Activated gamma-delta T cell treated with anti-CD3 and anti-CD28 coated beads, Interleukin-2, amount 50 U/mL, for 16 hours (primary cell): Measurements from ENCODE around the gene SPATA25.
"Not testable (repeated sequence)": the region's sequence is repeated elsewhere in the genome, so short reads cannot be mapped to it uniquely, and the experiment has no call there.

Experiments
- DNase-seq: peaks from one replicate; pipeline ENCODE4 v3.0.0-alpha.2; 2020; ENCODE audit warnings: low read depth

Gene SPATA25

DNA sequence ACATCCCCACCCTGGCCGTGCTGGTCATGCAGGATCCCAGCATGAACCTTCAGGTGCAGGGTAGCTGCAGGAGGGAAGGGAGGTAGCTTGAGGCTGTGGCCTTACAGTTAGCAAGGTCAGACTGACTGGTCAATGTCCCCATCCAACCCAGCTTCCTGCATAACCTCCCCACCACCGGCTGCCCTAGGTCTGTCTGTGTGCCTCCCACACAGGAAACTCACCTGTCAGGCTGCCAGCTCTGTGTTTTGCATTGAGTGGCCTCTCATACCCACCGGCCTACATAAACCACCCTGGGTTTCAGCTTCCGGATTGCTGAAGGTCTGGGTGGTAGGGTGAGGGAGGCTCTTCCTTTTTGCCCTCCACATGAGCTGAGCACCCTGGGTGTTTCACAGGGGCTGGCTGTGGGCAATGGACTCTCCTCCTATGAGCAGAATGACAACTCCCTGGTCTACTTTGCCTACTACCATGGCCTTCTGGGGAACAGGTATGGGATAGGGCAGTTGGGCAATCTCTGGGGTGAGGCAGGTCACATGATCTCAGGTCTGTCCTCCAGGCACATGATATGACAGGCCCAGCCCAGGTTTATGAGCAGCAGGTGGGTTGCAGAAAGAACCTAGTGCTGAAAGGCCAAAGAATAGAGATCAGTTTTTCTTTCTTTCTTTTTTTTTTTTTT, 5.5 kb upstream of the SPATA25 start:
- no peak for DNase-seq

DNA sequence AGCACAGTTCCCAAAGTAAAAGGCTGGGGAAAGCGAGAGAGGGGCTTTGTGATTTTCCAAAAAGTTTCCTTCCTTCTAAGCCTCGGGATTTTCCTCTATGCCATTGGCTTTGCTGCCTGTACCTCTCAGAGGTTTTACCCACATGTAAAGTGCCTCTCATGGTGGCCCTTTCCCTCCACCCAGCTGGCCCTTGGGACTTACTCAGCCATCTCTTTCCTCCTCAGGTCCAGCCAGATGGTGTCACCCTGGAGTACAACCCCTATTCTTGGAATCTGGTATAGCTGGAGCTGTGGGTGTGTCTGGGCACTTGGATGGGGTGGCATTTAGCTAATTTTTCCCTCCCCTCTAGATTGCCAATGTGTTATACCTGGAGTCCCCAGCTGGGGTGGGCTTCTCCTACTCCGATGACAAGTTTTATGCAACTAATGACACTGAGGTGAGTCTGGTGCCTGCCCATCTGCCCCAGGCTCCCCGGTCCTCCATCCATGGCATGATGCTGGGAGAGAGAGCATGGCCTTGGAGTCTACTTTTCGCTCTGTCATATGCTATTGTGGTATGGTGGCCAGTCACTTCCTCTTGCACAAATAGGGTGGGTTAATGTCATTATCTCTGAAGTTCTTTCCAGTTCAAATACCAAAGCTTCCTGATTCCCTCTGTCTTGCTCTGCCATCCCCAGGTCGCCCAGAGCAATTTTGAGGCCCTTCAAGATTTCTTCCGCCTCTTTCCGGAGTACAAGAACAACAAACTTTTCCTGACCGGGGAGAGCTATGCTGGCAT, 4.8 kb upstream of the SPATA25 start:
- no peak for DNase-seq

DNA sequence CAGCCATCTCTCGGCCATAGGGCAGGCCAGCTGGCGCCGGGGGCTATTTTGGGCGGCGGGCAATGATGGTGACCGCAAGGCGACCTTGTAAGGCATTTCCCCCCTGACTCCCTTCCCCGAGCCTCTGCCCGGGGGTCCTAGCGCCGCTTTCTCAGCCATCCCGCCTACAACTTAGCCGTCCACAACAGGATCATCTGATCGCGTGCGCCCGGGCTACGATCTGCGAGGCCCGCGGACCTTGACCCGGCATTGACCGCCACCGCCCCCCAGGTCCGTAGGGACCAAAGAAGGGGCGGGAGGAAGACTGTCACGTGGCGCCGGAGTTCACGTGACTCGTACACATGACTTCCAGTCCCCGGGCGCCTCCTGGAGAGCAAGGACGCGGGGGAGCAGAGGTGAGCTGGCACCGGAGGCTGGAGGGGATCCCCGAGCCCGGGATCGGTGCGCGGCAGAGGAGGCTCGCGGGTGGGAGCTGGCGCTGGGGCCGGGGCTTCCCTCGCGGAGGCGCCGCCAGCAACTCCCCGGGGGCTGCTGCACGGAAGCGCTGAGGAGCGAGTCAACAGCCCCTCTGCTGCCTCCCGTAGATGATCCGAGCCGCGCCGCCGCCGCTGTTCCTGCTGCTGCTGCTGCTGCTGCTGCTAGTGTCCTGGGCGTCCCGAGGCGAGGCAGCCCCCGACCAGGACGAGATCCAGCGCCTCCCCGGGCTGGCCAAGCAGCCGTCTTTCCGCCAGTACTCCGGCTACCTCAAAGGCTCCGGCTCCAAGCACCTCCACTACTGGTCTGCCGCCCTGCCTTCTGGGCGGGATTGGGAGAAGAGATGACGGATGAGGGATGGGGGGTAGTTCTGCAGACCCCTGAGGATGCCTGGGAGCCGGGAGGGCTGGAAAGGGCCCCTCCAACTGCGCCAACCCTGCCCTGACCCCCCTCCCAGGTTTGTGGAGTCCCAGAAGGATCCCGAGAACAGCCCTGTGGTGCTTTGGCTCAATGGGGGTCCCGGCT, 3.9 kb upstream of the SPATA25 start, which contains the start of the genes CTSA and NEURL2:
Gene CTSA, plus strand, starts transcription at position 351 of the 999 bp plus-strand sequence. Its CDS starts 234 bp downstream, at position 585.
Gene NEURL2, minus strand, starts transcription at position 224 of the 999 bp plus-strand sequence. Its CDS starts 217 bp downstream, at position 7.
- DNase-seq = peak; percentile 73

DNA sequence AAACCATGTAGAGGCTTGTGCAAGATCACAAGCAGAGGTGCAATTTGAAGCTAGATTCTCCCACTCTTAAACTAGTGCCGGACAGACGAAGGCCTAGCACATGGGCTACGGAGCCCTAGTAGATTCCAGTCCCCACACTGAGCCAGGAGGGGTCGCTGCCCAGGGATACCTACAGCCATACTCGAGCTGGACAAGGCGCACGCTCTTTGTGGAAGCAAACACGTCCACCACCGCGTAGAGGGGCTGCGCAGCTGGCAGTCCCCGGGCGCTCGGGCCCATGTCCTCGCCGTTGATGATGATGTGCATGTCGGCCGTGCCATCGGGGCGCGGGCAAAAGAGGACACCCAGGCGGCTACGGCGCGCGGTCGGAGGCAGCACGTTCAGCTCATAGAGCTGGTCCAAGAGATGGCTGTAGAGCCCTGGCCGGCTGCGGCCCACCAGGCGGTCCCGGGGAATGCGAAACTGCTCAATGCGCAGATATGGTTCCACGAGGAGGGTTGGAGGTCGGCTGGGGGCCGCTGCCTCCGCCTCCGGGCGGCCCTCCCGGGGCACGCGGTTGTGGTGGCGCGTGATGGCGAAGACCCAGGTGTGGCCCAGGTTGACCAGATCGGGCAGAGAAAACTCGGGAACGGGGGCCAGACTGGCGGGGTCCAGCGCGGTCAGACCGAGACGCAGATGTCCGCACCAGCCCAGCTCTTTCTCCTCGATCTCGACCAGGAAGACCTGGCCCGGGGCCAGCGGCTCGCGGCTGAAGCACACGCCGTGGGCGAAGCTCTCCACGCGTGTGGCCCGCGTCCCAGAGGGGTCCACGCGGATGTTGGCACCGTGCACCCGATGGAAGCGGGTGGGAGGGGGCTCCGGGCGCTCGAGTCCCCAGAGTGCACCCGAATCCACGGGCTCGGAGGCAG, 2.9 kb upstream of the SPATA25 start:
- no peak for DNase-seq

DNA sequence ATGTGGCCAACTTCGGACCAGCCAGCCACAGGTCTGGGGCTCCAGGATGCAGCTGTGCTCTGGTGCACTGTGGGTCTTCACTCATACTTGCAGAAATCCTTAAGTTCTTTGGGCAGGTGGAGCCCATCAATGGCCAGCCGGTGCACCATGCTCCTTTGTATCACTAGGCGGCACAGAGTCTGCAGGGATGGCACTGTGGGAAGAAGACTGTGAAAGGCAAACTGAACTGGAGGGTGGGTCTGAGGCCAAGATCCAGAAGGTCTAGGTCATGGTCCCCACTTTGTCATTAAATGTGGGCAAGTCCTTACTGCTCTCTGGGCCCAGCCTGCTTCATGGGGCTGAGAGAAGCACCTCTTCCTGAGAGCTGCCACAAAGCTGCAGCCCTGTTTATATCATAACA, 1.3 kb upstream of the SPATA25 start:
- DNase-seq = no peak

DNA sequence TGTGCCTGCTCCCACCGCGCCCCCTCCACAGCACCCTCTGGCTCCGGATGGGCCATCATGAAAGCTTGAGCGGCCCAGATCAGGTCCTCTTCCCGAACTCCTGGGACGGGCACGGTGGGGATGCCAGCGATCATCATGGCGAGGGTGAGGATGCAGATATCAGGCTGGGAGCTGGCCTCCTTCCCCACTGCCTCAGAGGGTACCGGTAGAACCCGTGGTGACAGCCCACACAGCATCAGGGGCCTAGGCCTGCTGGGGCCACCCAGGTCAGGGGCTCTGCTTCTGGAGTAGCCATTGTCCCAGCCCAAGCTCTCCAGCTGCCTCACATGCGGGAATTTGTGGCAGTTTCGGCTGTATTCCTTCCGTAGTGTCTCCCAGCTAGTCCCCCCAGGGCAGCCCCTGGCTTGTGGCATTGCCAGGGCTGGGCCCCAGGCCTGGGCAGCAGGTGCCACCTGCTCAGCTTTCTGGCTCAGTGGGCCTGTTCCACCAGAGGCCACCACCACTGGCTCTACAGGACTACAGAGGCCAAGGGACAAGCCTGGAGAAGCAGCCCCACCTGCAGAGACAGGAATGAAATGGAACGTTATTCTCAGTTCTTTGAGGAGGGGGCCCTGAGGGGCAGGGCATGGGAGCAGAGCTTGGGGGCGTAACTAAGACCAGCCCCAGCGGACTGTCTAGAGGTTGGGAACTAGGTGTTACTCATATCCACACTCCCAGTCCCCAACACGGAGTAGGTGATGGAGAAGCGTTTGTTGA, 654 bp downstream of the SPATA25 start:
- DNase-seq = no peak

DNA sequence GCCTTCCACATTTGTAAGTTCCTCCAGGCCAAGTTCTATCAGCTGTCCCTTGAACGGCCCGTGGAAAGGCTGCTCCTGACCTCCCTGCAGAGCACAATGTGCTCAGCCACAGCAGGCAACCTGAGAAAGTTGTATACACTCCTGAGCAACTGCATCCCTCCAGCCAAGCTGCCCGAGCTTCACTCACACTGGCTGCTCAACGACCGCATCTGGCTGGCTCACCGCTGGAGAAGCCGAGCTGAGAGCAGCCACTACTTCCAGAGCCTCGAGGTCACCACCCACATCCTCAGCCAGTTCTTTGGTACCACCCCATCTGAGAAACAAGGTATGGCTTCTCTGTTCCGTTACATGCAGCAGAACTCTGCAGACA, 4.3 kb downstream of the SPATA25 start:
- no peak for DNase-seq

DNA sequence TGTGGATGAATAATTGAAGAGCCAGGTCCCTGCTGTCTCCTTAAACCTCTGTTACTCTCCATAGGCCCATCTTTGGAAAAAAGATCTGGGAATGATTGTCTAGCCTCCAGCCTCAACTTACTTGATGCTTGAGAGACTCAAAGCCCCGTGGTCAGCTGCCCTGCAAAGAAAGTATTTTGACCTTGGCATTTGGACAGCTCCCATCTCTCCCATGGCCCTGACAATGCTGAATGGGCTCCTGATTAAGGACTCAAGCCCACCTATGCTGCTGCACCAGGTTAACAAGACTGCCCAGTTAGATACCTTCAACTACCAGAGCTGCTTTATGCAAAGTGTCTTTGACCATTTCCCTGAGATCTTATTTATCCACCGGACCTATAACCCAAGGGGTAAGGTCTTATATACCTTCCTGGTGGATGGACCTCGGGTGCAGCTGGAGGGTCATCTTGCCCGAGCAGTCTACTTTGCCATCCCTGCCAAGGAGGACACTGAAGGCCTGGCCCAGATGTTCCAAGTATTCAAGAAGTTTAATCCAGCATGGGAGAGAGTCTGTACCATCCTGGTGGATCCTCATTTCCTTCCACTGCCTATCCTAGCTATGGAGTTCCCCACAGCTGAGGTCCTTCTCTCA, 4.8 kb downstream of the SPATA25 start:
- DNase-seq = no peak

DNA sequence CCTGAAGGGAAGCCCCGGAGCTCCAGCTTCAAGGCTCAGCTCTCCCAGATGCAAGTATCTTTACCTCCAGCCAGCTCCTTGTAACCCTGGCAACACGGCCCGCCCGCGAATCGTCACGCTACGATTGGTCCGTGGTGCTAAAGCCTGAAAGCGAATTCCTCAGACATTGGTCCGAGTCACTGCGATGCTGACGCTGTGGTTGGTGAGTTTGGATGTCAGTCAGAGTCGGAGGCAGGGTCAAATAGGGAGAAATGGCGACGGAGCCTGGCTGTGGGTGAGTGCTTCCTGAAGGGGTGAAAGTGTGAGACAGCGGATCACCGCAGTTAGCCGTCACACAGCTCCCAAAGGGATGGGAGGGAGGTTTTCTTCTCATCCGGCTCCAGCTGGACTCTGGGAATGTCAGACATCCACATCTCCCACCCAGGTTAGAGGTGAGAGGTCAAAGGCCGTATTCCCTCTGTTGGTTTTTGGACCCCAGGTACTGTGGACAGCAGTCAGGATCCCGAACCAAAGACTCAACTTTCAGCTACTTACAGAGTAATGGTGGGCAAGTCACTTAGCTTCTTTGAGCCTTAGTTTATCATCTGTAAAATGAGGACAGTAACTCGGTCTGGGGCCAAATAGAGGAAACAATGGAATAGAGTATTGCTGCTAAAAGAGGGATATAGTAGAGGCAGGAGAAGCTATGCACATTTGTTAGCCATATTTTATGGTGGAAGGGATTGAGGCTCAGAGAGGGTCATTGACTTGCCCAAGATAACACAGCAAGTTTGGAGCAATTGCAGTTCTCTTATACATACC, 6.2 kb downstream of the SPATA25 start, which contains the start of gene ZSWIM1:
Gene ZSWIM1, plus strand, starts transcription at position 240 of the 801 bp plus-strand sequence. CDS start 1,366 bp downstream, outside the sequence.
- peak; percentile 95 for DNase-seq

DNA sequence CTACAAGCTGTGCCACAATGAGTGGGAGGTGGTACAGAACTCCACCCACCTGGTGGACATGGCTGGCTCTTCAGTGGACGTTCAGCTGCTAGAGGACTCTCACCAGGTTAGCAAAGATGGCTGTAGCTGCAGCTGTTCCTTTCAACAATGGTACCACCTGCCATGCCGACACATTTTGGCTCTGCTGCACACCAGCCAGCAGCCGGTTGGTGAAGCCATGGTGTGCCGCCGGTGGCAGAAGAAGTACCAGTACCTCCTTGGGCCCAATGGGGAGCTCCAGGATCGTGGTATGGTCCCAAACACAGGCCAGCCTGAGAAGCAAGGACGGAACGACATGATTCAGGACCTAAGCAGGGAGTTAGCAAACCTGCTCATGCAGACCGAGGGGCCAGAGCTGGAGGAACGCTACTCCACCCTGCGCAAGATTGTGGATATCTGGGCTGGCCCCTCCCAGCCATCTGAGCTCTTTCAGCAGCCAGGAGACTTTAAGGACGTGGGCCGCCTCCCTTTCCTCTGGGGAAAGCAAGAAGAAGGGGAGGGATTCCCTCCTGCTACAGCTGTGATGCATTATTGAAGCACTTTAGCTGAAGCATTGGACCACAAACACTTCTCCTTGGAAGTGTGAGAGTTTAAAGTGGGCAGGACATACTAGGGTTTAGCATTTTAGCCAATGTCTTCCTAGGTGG, 9.2 kb downstream of the SPATA25 start:
- no peak for DNase-seq

DNA sequence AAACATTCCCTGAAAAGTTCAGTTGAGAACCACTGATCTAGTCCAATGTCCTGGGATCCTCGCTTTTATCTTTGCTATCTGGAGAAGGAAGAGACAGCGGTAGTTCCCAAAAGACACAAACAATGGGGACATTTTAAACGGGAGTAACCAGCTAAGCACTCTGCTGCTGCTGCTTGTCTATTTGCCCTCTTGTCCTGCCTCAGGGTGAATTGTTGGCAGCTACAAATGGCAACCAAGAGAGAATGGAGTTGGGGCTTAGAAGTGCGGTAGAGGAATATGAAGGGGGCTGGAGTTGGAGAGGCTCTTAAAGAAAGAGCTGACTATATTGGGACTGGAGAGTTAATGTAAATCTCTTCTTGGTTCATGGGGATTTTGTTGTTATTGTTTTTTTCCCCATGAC, 12.8 kb downstream of the SPATA25 start:
- no peak for DNase-seq

DNA sequence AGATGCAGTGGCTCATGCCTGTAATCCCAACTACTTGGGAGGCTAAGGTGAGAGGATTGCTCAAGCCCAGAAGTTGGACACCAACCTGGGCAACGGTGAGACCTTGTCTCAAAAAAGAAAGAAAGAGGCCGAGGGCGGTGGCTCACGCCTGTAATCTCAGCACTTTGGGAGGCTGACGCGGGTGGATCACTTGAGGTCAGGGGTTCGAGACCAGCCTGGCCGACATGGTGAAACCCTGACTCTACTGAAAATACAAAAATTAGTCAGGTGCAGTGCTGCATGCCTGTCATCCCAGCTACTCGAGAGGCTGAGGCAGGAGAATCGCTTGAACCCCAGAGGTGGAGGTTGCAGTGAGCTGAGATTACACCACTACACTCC, 13.3 kb downstream of the SPATA25 start:
- DNase-seq = not testable (repeated sequence)

DNA sequence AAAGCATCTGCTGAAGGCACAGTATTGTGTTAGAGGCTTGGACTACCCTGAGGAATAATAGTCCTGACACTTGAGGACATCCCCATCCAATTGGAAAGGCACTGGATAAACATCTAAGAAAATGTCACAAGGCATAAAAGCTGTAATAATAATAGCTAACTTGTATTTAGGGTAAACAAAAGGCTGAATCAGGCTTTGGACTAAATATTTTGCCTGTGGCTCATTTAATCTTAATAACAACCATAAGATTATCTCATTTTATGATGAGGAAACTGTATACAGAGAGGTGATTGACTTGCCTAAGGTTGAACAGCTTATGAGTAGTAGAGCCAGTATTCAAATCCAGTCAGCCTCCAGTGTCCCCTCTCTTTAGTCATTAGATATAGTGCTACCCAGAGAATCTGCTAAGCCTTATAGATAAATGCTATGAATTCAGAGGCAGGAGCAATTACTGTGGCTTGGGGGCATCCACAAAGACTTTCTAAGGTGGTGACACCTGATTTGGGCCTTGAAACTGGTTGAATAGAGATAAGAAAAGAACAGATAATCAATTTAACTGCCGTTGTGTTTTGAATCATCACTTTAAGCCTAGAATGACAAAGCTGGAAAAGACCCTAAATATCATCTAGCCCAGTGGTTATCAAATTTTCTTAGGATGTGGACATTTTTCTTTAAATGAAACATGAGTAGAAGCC, 13.9 kb downstream of the SPATA25 start:
- no peak for DNase-seq

DNA sequence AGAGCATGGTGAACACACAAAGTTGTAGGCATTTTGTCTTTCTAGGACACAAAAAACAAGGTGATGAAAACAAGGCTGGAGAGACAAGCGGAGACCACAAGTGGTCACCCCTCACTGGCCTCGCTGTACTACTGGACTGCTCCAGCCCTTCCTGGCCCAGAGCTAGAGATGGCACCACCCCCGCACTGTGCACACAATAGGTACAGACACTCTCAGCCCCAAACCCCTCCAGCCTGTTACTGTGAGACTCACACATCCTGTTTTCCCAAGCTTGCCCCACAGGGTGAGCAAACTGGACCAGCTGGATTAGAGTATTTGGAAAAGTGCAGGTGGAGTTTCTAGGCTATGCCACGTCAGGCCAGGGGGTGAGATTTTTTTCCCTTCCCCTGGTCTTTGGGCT, 14.8 kb downstream of the SPATA25 start:
- DNase-seq = no peak

DNA sequence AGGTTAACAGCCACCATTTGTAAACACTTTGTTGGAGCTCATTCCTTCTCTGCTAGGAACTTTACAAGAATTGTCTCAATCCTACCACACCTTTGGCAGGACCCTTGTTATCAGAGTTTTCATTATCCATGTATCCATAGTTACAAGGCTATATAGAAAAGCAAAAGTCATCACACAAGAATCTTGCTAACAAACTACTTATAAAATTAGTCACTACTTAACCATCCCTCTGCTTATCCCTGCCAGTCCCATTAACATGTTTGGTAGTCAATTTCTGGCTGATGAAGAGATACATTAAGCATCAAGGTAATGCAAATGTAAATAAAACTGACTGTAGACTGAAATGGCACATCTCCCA, 19.6 kb downstream of the SPATA25 start:
- DNase-seq = no peak

DNA sequence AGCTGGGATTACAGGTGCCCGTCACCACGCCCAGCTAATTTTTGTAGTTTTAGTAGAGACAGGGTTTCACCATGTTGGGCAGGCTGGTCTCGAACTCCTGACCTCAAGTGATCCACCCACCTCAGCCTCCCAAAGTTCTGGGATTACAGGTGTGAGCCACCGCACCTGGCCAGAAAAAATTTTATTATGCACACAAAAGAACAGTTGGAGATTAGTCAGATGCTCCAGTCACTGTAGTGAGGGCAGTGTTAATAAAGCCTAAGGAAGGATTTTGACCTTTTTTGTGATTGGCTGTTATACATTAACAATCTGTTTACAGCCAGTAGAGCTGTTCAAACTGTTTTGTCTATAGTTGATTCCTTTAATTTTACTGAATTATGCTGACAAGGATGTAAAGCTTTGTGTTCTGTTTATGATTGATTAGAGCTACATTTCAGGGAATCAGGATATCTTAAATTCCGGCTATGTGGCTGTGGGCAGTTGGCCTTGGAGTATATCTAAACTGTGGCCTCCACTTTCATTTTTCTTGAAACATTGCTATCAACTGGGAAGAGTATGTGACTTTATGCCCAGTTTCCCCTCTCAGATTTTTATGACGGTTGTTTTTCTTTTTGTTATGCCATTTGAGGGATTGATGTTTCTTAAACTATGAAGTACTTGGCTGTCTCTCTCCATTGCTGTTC, 20.1 kb downstream of the SPATA25 start:
- no peak for DNase-seq

DNA sequence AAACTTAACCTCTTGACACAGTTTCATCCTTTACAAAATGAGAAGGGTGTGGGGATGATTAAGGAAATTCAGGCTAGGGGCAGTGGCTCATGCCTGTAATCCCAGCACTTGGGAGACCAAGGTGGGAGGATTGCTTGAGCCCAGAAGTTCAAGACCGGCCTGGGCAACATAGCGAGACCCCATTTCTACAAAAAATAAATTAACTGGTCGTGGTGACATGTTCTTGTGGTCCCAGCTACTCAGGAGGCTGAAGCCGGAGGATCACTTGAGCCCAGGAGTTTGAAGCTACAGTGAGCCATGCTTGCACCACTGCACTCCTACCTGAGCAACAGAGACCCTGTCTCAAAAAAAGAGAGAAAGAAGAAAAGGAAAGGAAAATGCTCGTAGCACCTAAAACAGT, 21.0 kb downstream of the SPATA25 start:
- DNase-seq = no peak
